ENCODE measurements around the gene PTPRD. TPM values are rescaled to one million over a fixed set of nuclear protein-coding genes. Genes with fewer than 3 reads are reported as not detected.

Gene PTPRD
- total RNA-seq, 1 donor from 2014 or later: 109 TPM

- no peaks in the 10 kb centered on the region for H3K27me3 Mint-ChIP-seq (ENCODE audit: low read depth)
- peaks cover 4% of the 10 kb centered on the region for H3K9me3 Mint-ChIP-seq
- DNase-seq (ENCODE audit: low spot score in 2 of 2, unreplicated experiment in 2 of 2): no peak
- H3K36me3 Mint-ChIP-seq: no peaks in the 10 kb centered on the region
- peaks cover 4% of the 10 kb centered on the region for H3K4me1 Mint-ChIP-seq
- H3K4me3 Mint-ChIP-seq: no peak overlapping the region
- no peak overlapping the region for H3K27ac Mint-ChIP-seq
- TF ChIP-seq CTCF (IDR thresholded peaks at IDR 0.05; ENCODE audit: unreplicated experiment): no peak
Observed at GRCh38 chr9:10237584-10237983, 375.2 kb downstream of the PTPRD start.

- DNase-seq (ENCODE audit: low spot score in 2 of 2, unreplicated experiment in 2 of 2): no peak
- H3K27me3 Mint-ChIP-seq (ENCODE audit: low read depth): no peaks in the 10 kb centered on the region
- H3K36me3 Mint-ChIP-seq: no peaks in the 10 kb centered on the region
- H3K4me3 Mint-ChIP-seq: no peak overlapping the region
- no peak for TF ChIP-seq CTCF (IDR thresholded peaks at IDR 0.05; ENCODE audit: unreplicated experiment)
- H3K9me3 Mint-ChIP-seq: peaks cover 4% of the 10 kb centered on the region
- H3K4me1 Mint-ChIP-seq: peaks cover 6% of the 10 kb centered on the region
- H3K27ac Mint-ChIP-seq: no peak overlapping the region
Observed at GRCh38 chr9:10236161-10236560, 376.6 kb downstream of the PTPRD start.

- Mint-ChIP-seq H3K27me3 (ENCODE audit: low read depth) (no peaks in the 10 kb centered on the region), H3K36me3 (no peaks in the 10 kb centered on the region), H3K27ac (no peak overlapping the region), H3K9me3 (peaks cover 4% of the 10 kb centered on the region), H3K4me1 (peaks cover 6% of the 10 kb centered on the region), H3K4me3 (no peak overlapping the region)
- no peak for TF ChIP-seq CTCF (IDR thresholded peaks at IDR 0.05; ENCODE audit: unreplicated experiment)
- DNase-seq (ENCODE audit: low spot score in 2 of 2, unreplicated experiment in 2 of 2): no peak
Observed at GRCh38 chr9:10235376-10235775, 377.4 kb downstream of the PTPRD start.

GRCh38 chr9:10232352-10232930 lies 380.4 kb downstream of the PTPRD start:
- TF ChIP-seq CTCF (IDR thresholded peaks at IDR 0.05; ENCODE audit: unreplicated experiment): no peak
- no peak for DNase-seq (ENCODE audit: low spot score in 2 of 2, unreplicated experiment in 2 of 2)
- Mint-ChIP-seq H3K27me3 (ENCODE audit: low read depth) (no peaks in the 10 kb centered on the region), H3K4me3 (no peak overlapping the region), H3K9me3 (no peaks in the 10 kb centered on the region), H3K27ac (no peak overlapping the region), H3K36me3 (no peaks in the 10 kb centered on the region), H3K4me1 (peaks cover 6% of the 10 kb centered on the region)

GRCh38 chr9:10230512-10230911 lies 382.3 kb downstream of the PTPRD start:
- no peak overlapping the region for H3K4me3 Mint-ChIP-seq
- H3K4me1 Mint-ChIP-seq: peaks cover 8% of the 10 kb centered on the region
- H3K27me3 Mint-ChIP-seq (ENCODE audit: low read depth): no peaks in the 10 kb centered on the region
- TF ChIP-seq CTCF (IDR thresholded peaks at IDR 0.05; ENCODE audit: unreplicated experiment): no peak
- H3K9me3 Mint-ChIP-seq: no peaks in the 10 kb centered on the region
- H3K36me3 Mint-ChIP-seq: no peaks in the 10 kb centered on the region
- H3K27ac Mint-ChIP-seq: no peak overlapping the region
- DNase-seq (ENCODE audit: low spot score in 2 of 2, unreplicated experiment in 2 of 2): no peak

GRCh38 chr9:10228082-10228481 lies 384.7 kb downstream of the PTPRD start:
- Mint-ChIP-seq H3K4me1 (peaks cover 12% of the 10 kb centered on the region), H3K27ac (no peak overlapping the region), H3K9me3 (no peaks in the 10 kb centered on the region), H3K4me3 (no peak overlapping the region), H3K36me3 (no peaks in the 10 kb centered on the region), H3K27me3 (ENCODE audit: low read depth) (no peaks in the 10 kb centered on the region)
- TF ChIP-seq CTCF (IDR thresholded peaks at IDR 0.05; ENCODE audit: unreplicated experiment): no peak
- no peak for DNase-seq (ENCODE audit: low spot score in 2 of 2, unreplicated experiment in 2 of 2)

Data from mesothelial cell of epicardium (in vitro differentiated cells).